ENCODE data around the gene CDH8.

- peak in 1 of 6 experiments; percentile 8 for TF ChIP-seq CTCF (IDR thresholded peaks at IDR 0.05)
- TF ChIP-seq POLR2A (IDR thresholded peaks at IDR 0.05), result no peak
These were observed 5.2 kb upstream of the CDH8 start for GRCh38 chr16:62041401-62041800.

All from thyroid gland (tissue), 4 donors.